ENCODE results near the gene SCIMP.

SCIMP gene

DNA sequence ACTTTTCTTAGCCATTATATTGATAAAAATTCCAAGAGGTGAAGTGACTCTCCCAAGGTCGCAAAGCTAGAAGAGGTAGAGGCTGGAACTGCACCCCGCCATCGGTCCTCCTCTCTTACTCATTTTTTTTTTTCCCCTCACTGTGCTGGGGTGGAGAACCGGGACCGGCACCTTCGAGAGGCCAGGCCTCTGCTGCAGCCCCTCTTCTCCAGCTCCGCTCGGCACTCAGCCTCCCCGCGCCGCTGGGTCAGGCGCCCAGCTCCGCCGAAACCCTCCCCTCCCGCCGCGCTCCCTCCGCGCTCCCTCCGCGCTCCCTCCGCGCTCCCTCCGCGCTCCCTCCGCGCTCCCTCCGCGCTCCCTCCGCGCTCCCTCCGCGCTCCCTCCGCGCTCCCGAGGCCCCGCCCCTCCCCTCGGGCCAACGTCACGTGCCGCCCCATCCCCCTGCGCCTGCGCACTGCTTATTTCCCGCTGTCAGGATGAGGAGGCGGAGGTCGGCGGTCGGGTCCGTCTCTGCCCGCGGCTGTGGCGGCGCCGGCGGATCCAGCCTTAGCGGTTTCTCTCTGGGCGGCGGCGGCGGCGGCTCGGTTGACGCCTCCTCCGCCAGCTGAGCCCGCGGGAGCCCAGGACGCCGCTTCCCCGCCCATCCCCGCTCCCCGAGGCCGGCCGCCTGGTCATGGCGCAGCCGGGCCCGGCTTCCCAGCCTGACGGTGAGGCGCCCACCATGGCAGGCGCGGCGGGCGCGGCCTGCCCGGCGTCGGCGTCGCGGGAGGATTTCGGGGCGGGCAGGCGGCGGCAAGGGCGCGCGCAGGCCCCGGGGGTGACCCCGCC, 47.4 kb upstream of the SCIMP start, which contains the start of gene RABEP1:
Gene RABEP1 (plus strand): TSS at position 471 of the 828 bp plus-strand sequence. CDS start 203 bp downstream, at position 674.
- Histone ChIP-seq H3K27me3 (ENCODE audit: low read depth, low read length) (no peaks in the 10 kb centered on the region), H3K4me3 (ENCODE audit: low read length) (peak within 1 kb of the TSS; percentile 98), H3K4me2 (ENCODE audit: low read length) (peak within 1 kb of the TSS; percentile 98), H3K9ac (ENCODE audit: low read length) (peak within 1 kb of the TSS; percentile 80), H3K27ac (ENCODE audit: low read length) (peak within 1 kb of the TSS; percentile 36; the same call in 1 of the 2 replicates), H3K36me3 (replicated peaks; ENCODE audit: low read depth, low read length) (peaks cover 3% of the 10 kb centered on the region), H3K79me2 (ENCODE audit: low read length) (peaks cover 49% of the 10 kb centered on the region), H3K9me3 (ENCODE audit: insufficient read depth, low read length) (no peaks in the 10 kb centered on the region), H2AFZ (ENCODE audit: low read depth, low read length) (peak within 1 kb of the TSS; percentile 93), H3K4me1 (ENCODE audit: low read length) (peaks cover 25% of the 10 kb centered on the region), H4K20me1 (ENCODE audit: insufficient read depth, low read length) (peaks cover 23% of the 10 kb centered on the region)
- no peak for TF ChIP-seq EZH2phosphoT487 (IDR thresholded peaks at IDR 0.05; ENCODE audit: low read depth)

DNA sequence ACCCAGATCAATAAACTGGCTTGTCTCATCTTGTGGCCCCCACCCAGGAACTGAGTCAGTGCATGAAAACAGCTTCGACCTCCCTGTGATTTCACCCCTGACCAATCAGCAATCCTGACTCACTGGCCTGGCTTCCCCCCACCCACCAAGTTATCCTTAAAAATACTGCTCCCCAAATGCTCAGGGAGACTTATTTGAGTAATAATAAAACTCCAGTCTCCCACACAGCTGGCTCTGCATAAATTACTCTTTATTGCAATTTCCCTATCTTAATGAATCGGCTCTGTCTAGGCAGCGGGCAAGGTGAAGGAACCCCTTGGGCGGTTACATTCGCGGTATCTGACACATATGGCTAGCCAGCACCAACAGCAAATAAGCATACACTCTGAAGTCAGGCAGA, 37.7 kb upstream of the SCIMP start:
- H3K9me3 ChIP-seq (ENCODE audit: insufficient read depth, low read length), result no peaks in the 10 kb centered on the region
- TF ChIP-seq EZH2phosphoT487 (IDR thresholded peaks at IDR 0.05; ENCODE audit: low read depth), result no peak
- TF ChIP-seq, protein P1, sequence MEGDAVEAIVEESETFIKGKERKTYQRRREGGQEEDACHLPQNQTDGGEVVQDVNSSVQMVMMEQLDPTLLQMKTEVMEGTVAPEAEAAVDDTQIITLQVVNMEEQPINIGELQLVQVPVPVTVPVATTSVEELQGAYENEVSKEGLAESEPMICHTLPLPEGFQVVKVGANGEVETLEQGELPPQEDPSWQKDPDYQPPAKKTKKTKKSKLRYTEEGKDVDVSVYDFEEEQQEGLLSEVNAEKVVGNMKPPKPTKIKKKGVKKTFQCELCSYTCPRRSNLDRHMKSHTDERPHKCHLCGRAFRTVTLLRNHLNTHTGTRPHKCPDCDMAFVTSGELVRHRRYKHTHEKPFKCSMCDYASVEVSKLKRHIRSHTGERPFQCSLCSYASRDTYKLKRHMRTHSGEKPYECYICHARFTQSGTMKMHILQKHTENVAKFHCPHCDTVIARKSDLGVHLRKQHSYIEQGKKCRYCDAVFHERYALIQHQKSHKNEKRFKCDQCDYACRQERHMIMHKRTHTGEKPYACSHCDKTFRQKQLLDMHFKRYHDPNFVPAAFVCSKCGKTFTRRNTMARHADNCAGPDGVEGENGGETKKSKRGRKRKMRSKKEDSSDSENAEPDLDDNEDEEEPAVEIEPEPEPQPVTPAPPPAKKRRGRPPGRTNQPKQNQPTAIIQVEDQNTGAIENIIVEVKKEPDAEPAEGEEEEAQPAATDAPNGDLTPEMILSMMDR (IDR thresholded peaks at IDR 0.05; ENCODE audit: low read depth, low read length), result no peak
- no peak overlapping the region for H2AFZ ChIP-seq (ENCODE audit: low read depth, low read length)
- no peak overlapping the region for H3K9ac ChIP-seq (ENCODE audit: low read length)
- H3K79me2 ChIP-seq (ENCODE audit: low read length), result no peaks in the 10 kb centered on the region
- no peaks in the 10 kb centered on the region for H3K36me3 ChIP-seq (replicated peaks; ENCODE audit: low read depth, low read length)
- H3K27me3 ChIP-seq (ENCODE audit: low read depth, low read length), result no peaks in the 10 kb centered on the region
- no peaks in the 10 kb centered on the region for H4K20me1 ChIP-seq (ENCODE audit: insufficient read depth, low read length)
- H3K27ac ChIP-seq (ENCODE audit: low read length), result no peak overlapping the region
- no peaks in the 10 kb centered on the region for H3K4me1 ChIP-seq (ENCODE audit: low read length)
- H3K4me2 ChIP-seq (ENCODE audit: low read length), result no peak overlapping the region
- H3K4me3 ChIP-seq (ENCODE audit: low read length), result no peak overlapping the region

DNA sequence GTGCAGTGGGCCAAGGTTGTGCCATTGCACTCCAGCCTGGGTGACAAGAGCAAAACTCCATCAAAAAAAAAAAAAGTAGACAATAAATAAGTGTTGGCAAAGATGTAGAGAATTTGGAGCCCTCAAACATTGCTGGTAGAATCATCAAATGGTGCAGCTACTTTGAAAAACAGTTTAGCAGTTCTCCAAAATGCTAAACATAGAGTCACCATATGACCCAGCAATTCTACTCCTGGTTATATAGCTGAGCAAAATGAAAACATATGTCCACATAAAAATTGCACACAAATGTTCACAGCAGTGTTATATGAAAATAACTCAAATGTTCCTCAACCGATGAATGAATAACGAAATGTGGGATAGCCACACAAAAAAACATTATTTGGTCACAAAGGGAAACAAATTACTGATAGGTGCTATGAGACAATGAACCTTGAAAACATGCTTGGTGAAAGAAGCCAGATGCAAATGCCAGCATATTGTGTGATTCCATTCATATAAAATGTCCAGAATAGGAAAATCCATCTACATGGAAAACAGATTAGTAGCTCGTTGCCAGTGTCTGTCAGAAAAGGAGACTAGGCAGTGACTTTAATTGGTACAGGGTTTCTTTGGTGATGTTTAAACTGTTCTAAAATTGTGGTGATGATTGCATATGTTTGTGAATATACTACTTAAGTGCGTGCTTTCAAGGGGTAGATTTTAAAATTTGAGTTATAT, 34.7 kb upstream of the SCIMP start:
- H3K27ac ChIP-seq (ENCODE audit: low read length), result no peak overlapping the region
- no peak overlapping the region for H3K4me3 ChIP-seq (ENCODE audit: low read length)
- no peaks in the 10 kb centered on the region for H3K4me1 ChIP-seq (ENCODE audit: low read length)
- no peak overlapping the region for H3K9ac ChIP-seq (ENCODE audit: low read length)
- H3K9me3 ChIP-seq (ENCODE audit: insufficient read depth, low read length), result no peaks in the 10 kb centered on the region
- no peaks in the 10 kb centered on the region for H3K36me3 ChIP-seq (replicated peaks; ENCODE audit: low read depth, low read length)
- H3K27me3 ChIP-seq (ENCODE audit: low read depth, low read length), result no peaks in the 10 kb centered on the region
- H3K4me2 ChIP-seq (ENCODE audit: low read length), result no peak overlapping the region
- no peaks in the 10 kb centered on the region for H4K20me1 ChIP-seq (ENCODE audit: insufficient read depth, low read length)
- no peaks in the 10 kb centered on the region for H3K79me2 ChIP-seq (ENCODE audit: low read length)
- H2AFZ ChIP-seq (ENCODE audit: low read depth, low read length), result no peak overlapping the region
- no peak for TF ChIP-seq EZH2phosphoT487 (IDR thresholded peaks at IDR 0.05; ENCODE audit: low read depth)
- TF ChIP-seq, protein P1 (IDR thresholded peaks at IDR 0.05; ENCODE audit: low read depth, low read length), result no peak

DNA sequence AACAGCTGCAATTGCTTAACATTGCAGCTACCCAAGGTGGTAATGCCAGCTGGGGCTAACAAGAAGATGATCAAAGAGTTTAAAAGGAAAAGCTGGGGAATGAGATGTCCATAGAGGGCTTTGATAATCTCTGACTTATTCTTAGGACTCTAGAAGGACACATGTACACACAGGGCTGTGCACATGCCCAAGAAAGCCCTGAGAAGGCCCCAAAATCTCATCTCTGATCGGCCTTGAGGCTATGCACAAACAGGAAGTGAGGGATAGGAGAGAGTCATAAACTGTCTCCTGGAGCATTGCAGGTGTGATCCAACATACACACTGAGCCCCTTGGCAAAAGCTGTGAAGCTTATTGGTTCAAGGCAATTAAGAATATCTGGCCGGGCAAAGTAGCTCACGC, 30.2 kb upstream of the SCIMP start:
- no peak overlapping the region for H3K27ac ChIP-seq (ENCODE audit: low read length)
- no peaks in the 10 kb centered on the region for H3K4me1 ChIP-seq (ENCODE audit: low read length)
- no peak overlapping the region for H3K4me2 ChIP-seq (ENCODE audit: low read length)

More for the DNA sequence above, 30.2 kb upstream of the SCIMP start:
- Histone ChIP-seq H2AFZ (ENCODE audit: low read depth, low read length) (no peak overlapping the region), H3K36me3 (replicated peaks; ENCODE audit: low read depth, low read length) (no peaks in the 10 kb centered on the region), H3K9me3 (ENCODE audit: insufficient read depth, low read length) (no peaks in the 10 kb centered on the region), H3K4me3 (ENCODE audit: low read length) (no peak overlapping the region), H4K20me1 (ENCODE audit: insufficient read depth, low read length) (no peaks in the 10 kb centered on the region), H3K79me2 (ENCODE audit: low read length) (no peaks in the 10 kb centered on the region), H3K27me3 (ENCODE audit: low read depth, low read length) (no peaks in the 10 kb centered on the region), H3K9ac (ENCODE audit: low read length) (no peak overlapping the region)
- TF ChIP-seq EZH2phosphoT487 (IDR thresholded peaks at IDR 0.05; ENCODE audit: low read depth), result no peak
- TF ChIP-seq, protein P1 (IDR thresholded peaks at IDR 0.05; ENCODE audit: low read depth, low read length), result no peak
